LNCAP (cell line): ENCODE results near the gene C2orf76.

Experiments used
- CTCF ChIP-seq: fragments of 450-650 bp; IDR thresholded peaks from 2 replicates; pipeline ENCODE4 v1.5.1; 2017; ENCODE audit warnings: mild to moderate bottlenecking

The C2orf76 gene

DNA sequence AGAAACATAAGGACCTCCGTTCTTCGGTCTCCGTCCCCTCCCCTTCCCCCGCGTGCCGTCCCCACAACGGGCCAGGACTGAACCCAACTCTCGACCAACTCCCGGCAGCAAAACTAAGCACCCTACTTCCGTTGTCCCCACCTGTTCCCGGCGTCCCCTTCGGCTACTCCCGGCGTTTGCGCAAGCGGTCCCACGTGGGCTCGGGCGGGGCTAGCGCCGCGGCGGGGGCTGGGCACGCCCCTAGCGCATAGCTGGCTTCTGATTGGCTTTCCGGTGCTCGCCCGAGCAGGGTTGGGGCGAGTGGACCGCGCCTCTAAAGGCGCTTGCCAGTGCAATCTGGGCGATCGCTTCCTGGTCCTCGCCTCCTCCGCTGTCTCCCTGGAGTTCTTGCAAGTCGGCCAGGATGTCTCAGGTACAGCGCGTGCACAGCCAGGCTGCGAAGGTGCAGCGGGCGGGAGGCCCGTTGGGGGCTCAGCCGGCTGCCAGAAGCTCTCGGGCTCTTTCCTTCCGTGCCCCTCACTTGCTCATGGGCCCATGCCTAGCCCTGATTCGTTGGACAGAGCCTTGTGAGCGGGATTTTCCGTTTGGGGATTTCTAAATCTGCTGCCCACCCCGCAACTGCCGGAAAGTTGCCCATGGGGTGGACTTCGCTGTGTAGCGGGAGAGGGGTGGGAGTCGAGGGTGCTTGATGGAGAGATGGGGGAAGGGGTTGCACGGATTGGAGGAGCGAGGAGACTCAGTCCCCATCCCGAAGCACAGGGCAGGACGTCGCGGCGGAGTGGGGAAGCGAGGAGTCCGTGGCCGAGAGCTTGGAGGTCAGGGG, at the start of gene C2orf76, which contains the start of gene DBI:
C2orf76 (minus strand) TSS at position 186 of the 823 bp plus-strand sequence. CDS start 26,875 bp downstream, outside the sequence.
DBI (plus strand) TSS at position 329 of the 823 bp plus-strand sequence; CDS start at position 404, 75 bp downstream.
- no peak for TF ChIP-seq CTCF

GRCh38 chr2:119415630-119416029, 49.0 kb upstream of the C2orf76 start:
- TF ChIP-seq CTCF: no peak

DNA sequence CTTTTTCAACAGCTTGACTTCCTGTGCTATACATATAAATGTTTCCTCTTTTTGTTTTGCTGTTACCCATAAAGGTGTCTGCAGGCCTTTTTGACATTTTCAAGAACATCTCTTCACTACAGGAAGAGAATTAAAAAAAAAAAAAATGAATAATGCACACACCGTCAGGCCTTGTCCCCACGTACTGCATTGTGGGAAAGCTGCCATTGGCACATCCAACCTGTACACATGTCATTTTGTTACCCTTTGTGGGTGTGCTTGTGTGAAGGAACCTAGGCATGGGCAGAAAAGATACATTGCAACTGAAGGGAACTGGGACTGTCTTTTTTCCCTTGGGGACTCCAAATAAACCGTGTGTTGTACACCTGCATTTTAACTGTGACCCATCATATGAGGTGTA, 48.3 kb upstream of the C2orf76 start:
- TF ChIP-seq CTCF: no peak

DNA sequence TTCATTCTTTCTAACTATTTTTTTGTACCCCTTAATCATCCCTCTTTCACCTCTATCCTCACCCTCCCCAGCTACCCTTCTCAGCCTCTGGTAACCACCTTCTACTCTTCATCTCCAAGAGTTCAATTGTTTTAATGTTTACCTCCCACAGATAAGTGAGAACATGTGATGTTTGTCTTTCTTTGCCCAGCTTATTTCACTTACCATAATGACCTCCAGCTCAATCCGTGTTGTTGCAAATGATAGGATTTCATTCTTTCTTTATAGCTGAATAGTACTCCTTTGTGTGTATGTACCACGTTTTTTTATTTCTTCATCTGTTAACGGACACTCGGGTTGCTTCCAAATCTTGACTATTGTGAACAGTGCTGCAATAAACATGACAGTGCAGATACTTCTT, 42.9 kb upstream of the C2orf76 start:
- TF ChIP-seq CTCF: no peak

DNA sequence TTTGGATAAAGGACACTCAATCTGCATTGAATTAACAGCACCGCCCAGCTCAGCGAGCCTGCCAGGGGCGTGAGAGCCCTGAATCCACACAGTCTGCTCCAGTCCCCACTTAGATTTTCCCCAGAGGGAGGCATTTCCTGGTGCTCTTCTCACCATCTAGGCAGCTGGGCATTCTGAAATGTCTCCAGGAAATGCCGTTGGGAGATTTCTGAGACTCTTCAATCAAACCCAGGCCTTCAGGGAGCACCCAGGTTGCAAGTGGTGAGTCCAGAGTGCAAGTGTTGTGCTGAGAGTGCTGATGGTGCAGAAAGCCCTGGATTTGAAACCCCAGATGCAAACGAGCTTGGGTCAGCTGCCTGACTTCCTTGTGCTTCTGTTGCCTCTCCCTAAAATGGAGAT, 41.6 kb upstream of the C2orf76 start:
- TF ChIP-seq CTCF: no peak

- peak; percentile 73 for TF ChIP-seq CTCF
Observed at GRCh38 chr2:119407430-119408220, 41.0 kb upstream of the C2orf76 start.

DNA sequence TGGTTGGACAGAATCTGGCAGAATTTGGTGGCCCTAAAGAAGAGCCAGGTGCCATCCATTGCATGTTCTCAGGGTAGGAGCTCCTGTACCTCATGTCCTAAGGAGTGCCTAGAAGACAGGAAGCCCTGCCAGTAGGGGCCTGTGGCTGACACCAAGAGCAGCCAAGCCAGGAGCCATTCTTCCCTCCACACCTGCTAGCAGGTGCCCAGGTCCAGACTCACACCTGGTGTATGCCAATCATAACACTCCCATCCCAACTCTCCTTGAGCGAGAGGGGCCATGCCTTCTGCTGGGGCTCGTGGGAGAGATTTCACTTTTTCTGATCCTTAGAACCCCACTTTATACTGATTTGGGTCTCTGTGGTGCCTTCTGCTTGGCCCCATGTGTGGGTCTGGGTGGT, 38.5 kb upstream of the C2orf76 start:
- no peak for TF ChIP-seq CTCF
